Choroid plexus epithelial cell (primary cell): ENCODE data around the gene ARID5B.

Source experiments
- DNase-seq: peaks from one replicate; pipeline ENCODE4 v3.0.0-alpha.2; 2010; ENCODE audit warnings: low read depth
- H3K4me3 ChIP-seq: 2 replicates; pipeline ENCODE4 v1.5.1; 2011; ENCODE audit warnings: low read depth, mild to moderate bottlenecking, control low read depth, low read length, moderate library complexity
- TF ChIP-seq, protein P1 (sequence below): conservative IDR thresholded peaks from 2 replicates; pipeline ENCODE4 v1.5.1; 2011; ENCODE audit warnings: low read depth, mild to moderate bottlenecking, control low read depth, inconsistent platforms, low read length, moderate library complexity

ARID5B gene

GRCh38 chr10:62072901-62073300, 171.4 kb downstream of the ARID5B start:
- H3K4me3 ChIP-seq: no peak overlapping the region

DNA sequence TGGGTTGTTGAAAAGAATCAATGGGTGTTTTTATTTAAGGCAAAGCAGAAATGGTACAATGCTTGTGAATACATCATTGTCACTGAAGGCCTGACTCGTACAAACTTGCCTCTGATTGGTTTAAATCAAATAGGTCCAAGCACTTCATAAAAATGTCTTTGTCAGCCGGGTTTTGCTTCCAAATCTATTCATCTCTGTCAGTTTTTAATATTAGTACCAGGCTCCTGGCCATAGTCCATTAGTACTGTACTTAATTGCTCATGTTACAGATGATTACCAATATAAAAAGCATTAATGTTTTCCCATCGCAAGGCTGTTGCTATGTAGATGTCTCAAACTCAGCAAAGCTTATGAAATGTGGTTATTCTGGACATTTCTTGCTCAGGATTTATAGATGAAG, 171.9 kb downstream of the ARID5B start:
- no peak for DNase-seq
- TF ChIP-seq, protein P1, sequence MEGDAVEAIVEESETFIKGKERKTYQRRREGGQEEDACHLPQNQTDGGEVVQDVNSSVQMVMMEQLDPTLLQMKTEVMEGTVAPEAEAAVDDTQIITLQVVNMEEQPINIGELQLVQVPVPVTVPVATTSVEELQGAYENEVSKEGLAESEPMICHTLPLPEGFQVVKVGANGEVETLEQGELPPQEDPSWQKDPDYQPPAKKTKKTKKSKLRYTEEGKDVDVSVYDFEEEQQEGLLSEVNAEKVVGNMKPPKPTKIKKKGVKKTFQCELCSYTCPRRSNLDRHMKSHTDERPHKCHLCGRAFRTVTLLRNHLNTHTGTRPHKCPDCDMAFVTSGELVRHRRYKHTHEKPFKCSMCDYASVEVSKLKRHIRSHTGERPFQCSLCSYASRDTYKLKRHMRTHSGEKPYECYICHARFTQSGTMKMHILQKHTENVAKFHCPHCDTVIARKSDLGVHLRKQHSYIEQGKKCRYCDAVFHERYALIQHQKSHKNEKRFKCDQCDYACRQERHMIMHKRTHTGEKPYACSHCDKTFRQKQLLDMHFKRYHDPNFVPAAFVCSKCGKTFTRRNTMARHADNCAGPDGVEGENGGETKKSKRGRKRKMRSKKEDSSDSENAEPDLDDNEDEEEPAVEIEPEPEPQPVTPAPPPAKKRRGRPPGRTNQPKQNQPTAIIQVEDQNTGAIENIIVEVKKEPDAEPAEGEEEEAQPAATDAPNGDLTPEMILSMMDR: no peak
- no peak overlapping the region for H3K4me3 ChIP-seq

More at GRCh38 chr10:62072901-62073300, 171.4 kb downstream of the ARID5B start:
- DNase-seq: no peak
- TF ChIP-seq, protein P1: no peak

GRCh38 chr10:62075414-62075813, 173.9 kb downstream of the ARID5B start:
- DNase-seq: no peak
- H3K4me3 ChIP-seq: no peak overlapping the region
- TF ChIP-seq, protein P1: no peak

DNA sequence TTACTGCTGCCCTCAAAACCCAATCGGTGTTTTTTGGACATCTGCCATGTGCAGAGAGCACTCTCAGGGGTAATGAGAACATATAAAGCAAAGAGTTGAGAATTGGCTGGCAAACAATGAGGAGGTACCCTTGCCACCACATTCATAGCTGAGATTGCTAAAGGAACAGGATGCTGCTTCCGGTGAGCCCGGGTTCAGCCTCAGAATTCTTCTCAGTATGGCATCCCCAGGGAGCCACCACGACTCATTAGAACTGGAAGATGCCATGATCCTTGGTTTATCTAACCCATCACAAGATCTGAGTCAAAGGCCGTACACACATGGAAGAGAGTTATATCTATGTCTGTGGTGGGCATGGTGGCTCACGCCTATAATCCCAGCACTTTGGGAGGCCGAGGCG, 174.4 kb downstream of the ARID5B start:
- TF ChIP-seq, protein P1: no peak
- DNase-seq: no peak
- H3K4me3 ChIP-seq: no peak overlapping the region

DNA sequence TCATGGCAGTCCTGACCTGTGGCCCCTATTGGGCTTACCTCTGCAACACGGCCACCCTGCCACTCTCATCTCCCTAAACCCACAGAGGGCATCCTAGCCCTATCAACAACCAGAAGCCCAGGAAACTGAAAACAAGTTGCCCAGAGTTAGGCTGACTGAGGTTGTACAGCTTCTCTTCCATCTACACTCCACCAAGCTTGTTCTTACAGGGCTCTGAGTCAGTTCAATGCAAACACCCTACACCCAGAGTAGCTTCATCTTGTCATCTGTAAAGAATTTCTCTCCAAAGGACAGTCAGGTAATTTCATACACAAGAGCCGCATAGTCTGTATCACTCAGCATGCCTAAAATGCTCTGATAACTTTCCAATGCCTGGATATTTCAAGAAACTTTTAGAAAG, 175.4 kb downstream of the ARID5B start:
- TF ChIP-seq, protein P1: no peak

DNA sequence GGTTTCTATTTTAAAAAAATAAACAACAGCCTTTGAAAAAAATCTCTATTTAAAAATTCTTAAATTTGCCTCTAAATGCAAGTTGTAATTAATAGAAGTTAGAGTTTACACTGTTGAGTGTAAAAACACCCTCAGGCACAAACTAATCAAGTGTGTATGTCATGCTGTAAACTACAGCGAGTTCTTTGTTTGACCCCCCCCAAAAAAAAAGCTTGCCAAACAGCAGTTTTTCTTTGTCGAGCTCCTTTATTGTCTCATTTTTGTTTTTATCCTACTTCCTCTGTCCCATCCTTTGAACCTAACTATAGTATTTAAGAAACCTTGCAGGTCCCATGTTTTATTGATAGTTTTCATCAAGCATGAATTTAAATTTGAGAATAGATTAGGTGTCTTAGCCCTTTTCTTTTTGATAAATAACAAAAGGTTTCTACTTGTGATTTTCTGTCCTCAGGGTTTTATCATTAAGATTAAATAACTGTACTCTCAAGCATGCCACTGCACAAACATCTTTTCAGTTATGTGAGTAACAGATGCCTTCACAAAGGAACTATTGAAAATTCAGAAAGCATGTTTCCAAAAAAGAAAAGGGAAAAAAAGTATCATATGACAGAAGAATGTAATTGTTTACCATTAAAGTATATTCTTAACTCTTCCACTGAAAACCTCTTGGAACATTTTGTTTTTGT, 176.0 kb downstream of the ARID5B start:
- TF ChIP-seq, protein P1: no peak
- DNase-seq: no peak
- no peak overlapping the region for H3K4me3 ChIP-seq

More for the DNA sequence above, 175.4 kb downstream of the ARID5B start:
- DNase-seq: peak; percentile 89
- no peak overlapping the region for H3K4me3 ChIP-seq
